Gastrocnemius medialis (tissue), 4 donors: ENCODE results near the gene SPATS2L.

Experiments
- POLR2A ChIP-seq, 2 donors: fragments of 450-650 bp; IDR thresholded peaks; one replicate each; pipeline ENCODE4 v1.6.1; 2017; ENCODE audit warnings: antibody characterized with exemption in 2 of 2, mild to moderate bottlenecking in 2 of 2, moderate library complexity in 2 of 2
- TF ChIP-seq, protein P1 (sequence below), 5 experiments: fragments of 450-650 bp in 3 of 5; fragments of 200-600 bp in 2 of 5; sonication (generic) in 2 of 5; IDR thresholded peaks in 4 of 5; conservative IDR thresholded peaks in 1 of 5; 1 replicate in 4 of 5; 2 replicates in 1 of 5; pipeline ENCODE4 v1.5.1; 2016 to 2019; ENCODE audit warnings: antibody characterized with exemption in 5 of 5, mild to moderate bottlenecking in 3 of 5, moderate library complexity in 3 of 5

DNA sequence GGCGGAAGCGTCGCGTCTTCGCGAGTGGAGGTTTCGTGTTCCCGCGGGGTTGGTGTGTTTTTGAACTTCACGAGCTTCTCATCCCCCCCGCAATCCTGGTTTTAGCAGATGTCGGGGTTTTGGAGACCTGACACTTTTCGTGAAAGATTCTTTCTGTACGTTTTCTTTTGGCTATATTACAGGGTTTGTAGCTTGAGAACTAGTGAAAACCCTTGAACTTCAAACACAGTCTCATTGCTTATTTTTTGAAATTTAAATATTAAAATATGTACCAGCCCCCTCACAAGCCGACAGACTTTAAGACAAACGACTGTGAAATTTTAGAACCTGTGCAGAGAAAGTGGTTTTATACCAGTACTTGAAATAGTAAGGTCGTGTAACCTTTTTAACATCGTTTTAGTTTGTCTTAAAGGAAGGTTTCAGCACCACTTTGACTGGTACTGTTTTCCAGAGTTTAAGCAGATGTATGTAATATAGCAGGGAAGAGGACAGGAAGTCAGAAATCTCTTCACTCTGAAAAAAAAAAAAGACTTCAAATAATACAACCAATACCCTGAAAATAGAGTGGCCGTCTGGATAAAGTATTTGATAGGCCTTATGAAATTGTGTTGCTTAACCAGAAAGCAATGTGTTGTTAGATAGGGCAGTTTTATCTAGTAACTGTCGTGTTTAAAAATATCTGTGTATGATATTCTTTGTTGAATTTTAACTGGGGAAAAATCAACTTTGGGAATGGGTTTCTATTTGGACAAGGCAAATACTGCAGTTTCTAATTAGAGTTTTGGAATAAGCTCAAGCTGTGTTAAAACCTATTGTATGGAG is 1.4 kb downstream of the SPATS2L start:
- TF ChIP-seq, protein P1, sequence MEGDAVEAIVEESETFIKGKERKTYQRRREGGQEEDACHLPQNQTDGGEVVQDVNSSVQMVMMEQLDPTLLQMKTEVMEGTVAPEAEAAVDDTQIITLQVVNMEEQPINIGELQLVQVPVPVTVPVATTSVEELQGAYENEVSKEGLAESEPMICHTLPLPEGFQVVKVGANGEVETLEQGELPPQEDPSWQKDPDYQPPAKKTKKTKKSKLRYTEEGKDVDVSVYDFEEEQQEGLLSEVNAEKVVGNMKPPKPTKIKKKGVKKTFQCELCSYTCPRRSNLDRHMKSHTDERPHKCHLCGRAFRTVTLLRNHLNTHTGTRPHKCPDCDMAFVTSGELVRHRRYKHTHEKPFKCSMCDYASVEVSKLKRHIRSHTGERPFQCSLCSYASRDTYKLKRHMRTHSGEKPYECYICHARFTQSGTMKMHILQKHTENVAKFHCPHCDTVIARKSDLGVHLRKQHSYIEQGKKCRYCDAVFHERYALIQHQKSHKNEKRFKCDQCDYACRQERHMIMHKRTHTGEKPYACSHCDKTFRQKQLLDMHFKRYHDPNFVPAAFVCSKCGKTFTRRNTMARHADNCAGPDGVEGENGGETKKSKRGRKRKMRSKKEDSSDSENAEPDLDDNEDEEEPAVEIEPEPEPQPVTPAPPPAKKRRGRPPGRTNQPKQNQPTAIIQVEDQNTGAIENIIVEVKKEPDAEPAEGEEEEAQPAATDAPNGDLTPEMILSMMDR (IDR thresholded peaks at IDR 0.05 in 4 of 5, conservative IDR thresholded peaks at IDR 0.05 in 1 of 5), result no peak
- no peak for TF ChIP-seq POLR2A (IDR thresholded peaks at IDR 0.05)
